Chondrocyte (in vitro differentiated cells): ENCODE measurements around the gene HECW1. TPM values are rescaled to one million over a fixed set of nuclear protein-coding genes. Genes with fewer than 3 reads are reported as not detected.

ENCODE experiments used
- DNase-seq: peaks from one replicate; pipeline ENCODE4 v3.0.0; 2021; ENCODE audit warnings: mixed read lengths, low spot score
- H3K27ac Mint-ChIP-seq: one replicate; pipeline ENCODE4 v1.8.0; 2021; ENCODE audit warnings: mild to moderate bottlenecking, moderate library complexity, mixed read lengths; ENCODE audit not compliant: unreplicated experiment
- H3K27me3 Mint-ChIP-seq: 2 replicates; pipeline ENCODE4 v1.8.0; 2021; ENCODE audit warnings: low read depth, mixed read lengths
- H3K36me3 Mint-ChIP-seq: 2 replicates; pipeline ENCODE4 v1.8.0; 2021; ENCODE audit warnings: low read depth, mixed read lengths
- H3K4me1 Mint-ChIP-seq: 2 replicates; pipeline ENCODE4 v1.8.0; 2021; ENCODE audit warnings: low read depth, mild to moderate bottlenecking, mixed read lengths
- H3K4me3 Mint-ChIP-seq: one replicate; pipeline ENCODE4 v1.8.0; 2021; ENCODE audit warnings: mild to moderate bottlenecking, moderate library complexity, mixed read lengths; ENCODE audit not compliant: unreplicated experiment
- H3K9me3 Mint-ChIP-seq: 2 replicates; pipeline ENCODE4 v1.8.0; 2021; ENCODE audit warnings: low read depth, mixed read lengths
- total RNA-seq: library from RNA; stranded (reverse); gene quantifications from 3 replicates; pipeline ENCODE4 v1.2.1, GENCODE V29; 2021
- TF ChIP-seq, protein P1 (sequence below): fragments of 200-600 bp; sonication (generic); IDR thresholded peaks from 2 replicates; pipeline ENCODE4 v1.5.0; 2021; ENCODE audit warnings: antibody characterized with exemption, mild to moderate bottlenecking, moderate library complexity

Gene HECW1
- total RNA-seq, 1 donor from 2014 or later, result 1.9 TPM

- TF ChIP-seq, protein P1, sequence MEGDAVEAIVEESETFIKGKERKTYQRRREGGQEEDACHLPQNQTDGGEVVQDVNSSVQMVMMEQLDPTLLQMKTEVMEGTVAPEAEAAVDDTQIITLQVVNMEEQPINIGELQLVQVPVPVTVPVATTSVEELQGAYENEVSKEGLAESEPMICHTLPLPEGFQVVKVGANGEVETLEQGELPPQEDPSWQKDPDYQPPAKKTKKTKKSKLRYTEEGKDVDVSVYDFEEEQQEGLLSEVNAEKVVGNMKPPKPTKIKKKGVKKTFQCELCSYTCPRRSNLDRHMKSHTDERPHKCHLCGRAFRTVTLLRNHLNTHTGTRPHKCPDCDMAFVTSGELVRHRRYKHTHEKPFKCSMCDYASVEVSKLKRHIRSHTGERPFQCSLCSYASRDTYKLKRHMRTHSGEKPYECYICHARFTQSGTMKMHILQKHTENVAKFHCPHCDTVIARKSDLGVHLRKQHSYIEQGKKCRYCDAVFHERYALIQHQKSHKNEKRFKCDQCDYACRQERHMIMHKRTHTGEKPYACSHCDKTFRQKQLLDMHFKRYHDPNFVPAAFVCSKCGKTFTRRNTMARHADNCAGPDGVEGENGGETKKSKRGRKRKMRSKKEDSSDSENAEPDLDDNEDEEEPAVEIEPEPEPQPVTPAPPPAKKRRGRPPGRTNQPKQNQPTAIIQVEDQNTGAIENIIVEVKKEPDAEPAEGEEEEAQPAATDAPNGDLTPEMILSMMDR, result no peak
- Mint-ChIP-seq H3K27me3 (peaks cover 29% of the 10 kb centered on the region), H3K4me3 (no peak overlapping the region), H3K9me3 (peaks cover 7% of the 10 kb centered on the region), H3K4me1 (peaks cover 9% of the 10 kb centered on the region), H3K36me3 (no peaks in the 10 kb centered on the region), H3K27ac (no peak overlapping the region)
- DNase-seq, result no peak
Observed at GRCh38 chr7:43085017-43085416, 27.4 kb upstream of the HECW1 start.

GRCh38 chr7:43085992-43086391 is 26.5 kb upstream of the HECW1 start:
- no peak for DNase-seq
- Mint-ChIP-seq H3K4me3 (no peak overlapping the region), H3K27ac (no peak overlapping the region), H3K4me1 (peaks cover 9% of the 10 kb centered on the region), H3K9me3 (peaks cover 7% of the 10 kb centered on the region), H3K36me3 (no peaks in the 10 kb centered on the region), H3K27me3 (peaks cover 29% of the 10 kb centered on the region)
- TF ChIP-seq, protein P1, result no peak

DNA sequence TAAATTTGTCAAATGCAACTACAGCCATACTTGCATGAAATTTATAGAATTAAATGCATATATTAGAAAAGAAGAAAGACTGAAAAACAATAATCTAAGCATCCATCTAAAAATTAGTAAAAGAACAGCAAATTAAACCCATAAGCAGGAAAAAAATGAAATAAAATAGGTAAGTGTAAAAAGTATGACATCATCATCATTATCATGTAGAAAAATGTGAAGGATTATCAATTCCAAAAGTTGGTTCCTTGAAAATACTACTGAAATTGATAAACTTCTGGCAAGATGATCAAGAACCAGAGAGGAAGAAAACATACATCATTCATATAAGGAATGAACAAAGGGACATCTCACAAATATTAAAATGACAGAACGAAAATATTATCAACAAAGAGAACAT is 19.6 kb upstream of the HECW1 start:
- H3K9me3 Mint-ChIP-seq, result peaks cover 4% of the 10 kb centered on the region
- H3K36me3 Mint-ChIP-seq, result no peaks in the 10 kb centered on the region
- no peaks in the 10 kb centered on the region for H3K4me1 Mint-ChIP-seq
- DNase-seq, result no peak
- H3K27me3 Mint-ChIP-seq, result peaks cover 18% of the 10 kb centered on the region
- TF ChIP-seq, protein P1, result no peak
- H3K4me3 Mint-ChIP-seq, result no peak overlapping the region
- no peak overlapping the region for H3K27ac Mint-ChIP-seq

DNA sequence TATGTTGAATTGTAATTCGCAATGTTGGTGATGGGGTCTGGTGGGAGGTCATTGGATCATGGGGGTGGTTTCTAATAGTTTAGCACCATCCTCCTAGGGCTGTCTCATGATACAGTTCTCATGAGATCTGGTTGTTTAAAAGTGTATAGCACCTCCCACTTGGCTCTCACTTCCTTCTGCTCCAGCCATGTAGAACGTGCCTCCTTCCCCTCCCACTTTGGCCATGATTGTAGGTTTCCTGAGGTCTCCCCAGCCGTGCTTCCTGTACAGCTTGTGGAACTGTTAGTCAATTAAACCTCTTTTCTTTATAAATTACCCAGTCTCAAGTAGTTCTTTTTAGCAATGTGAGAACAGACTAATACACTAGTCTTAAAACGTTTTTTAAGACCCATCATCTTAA is 15.6 kb upstream of the HECW1 start:
- peaks cover 17% of the 10 kb centered on the region for H3K27me3 Mint-ChIP-seq
- TF ChIP-seq, protein P1, result no peak

GRCh38 chr7:43099750-43100149 is 12.7 kb upstream of the HECW1 start:
- Mint-ChIP-seq H3K27me3 (peaks cover 13% of the 10 kb centered on the region), H3K27ac (no peak overlapping the region), H3K36me3 (no peaks in the 10 kb centered on the region), H3K4me3 (no peak overlapping the region), H3K9me3 (no peaks in the 10 kb centered on the region), H3K4me1 (no peaks in the 10 kb centered on the region)
- no peak for DNase-seq
- TF ChIP-seq, protein P1, result no peak

More for the DNA sequence above, 15.6 kb upstream of the HECW1 start:
- no peaks in the 10 kb centered on the region for H3K4me1 Mint-ChIP-seq
- no peak overlapping the region for H3K27ac Mint-ChIP-seq
- H3K4me3 Mint-ChIP-seq, result no peak overlapping the region
- DNase-seq, result no peak
- no peaks in the 10 kb centered on the region for H3K36me3 Mint-ChIP-seq
- no peaks in the 10 kb centered on the region for H3K9me3 Mint-ChIP-seq
